DND-41 (cell line): Measurements from ENCODE around the gene ZNF672.

ENCODE experiments used
- ATAC-seq: fragments of 200-7000 bp; cut with Tn5 transposase; 3 replicates; pipeline ENCODE4 v1.9.1; 2021; ENCODE audit warnings: low read depth; ENCODE audit not compliant: insufficient read depth
- DNase-seq: peaks from one replicate; pipeline ENCODE4 v3.0.0-alpha.2; 2020
- H2AFZ ChIP-seq: 2 replicates; pipeline ENCODE4 v1.6.0; 2012; ENCODE audit warnings: low read depth, low read length
- H3K27ac ChIP-seq: 2 replicates; pipeline ENCODE4 v1.5.1; 2012; ENCODE audit warnings: low read length, inconsistent platforms
- H3K27me3 ChIP-seq: fragments of 200-600 bp; sonication (generic); 2 replicates; pipeline ENCODE4 v1.6.0; 2012; ENCODE audit warnings: low read length, mild to moderate bottlenecking, inconsistent platforms; ENCODE audit not compliant: insufficient read depth, poor library complexity
- H3K36me3 ChIP-seq: 2 replicates; pipeline ENCODE4 v1.5.1; 2012; ENCODE audit warnings: low read length, inconsistent platforms; ENCODE audit not compliant: insufficient read depth
- H3K4me1 ChIP-seq: 2 replicates; pipeline ENCODE4 v1.5.1; 2012; ENCODE audit warnings: mild to moderate bottlenecking, low read length; ENCODE audit not compliant: insufficient read depth
- H3K4me2 ChIP-seq: 2 replicates; pipeline ENCODE4 v1.6.0; 2012; ENCODE audit warnings: mild to moderate bottlenecking, moderate library complexity, low read length, inconsistent platforms; ENCODE audit not compliant: insufficient read depth
- H3K4me3 ChIP-seq, 2 experiments: fragments of 200-600 bp in 1 of 2; shearing (Covaris generic) in 1 of 2; 2 replicates each; pipeline ENCODE4 v1.5.1; 2012 to 2016; ENCODE audit warnings: inconsistent platforms in 2 of 2, low read length in 2 of 2, mild to moderate bottlenecking in 2 of 2, low read depth in 1 of 2, moderate library complexity in 1 of 2
- H3K79me2 ChIP-seq: 2 replicates; pipeline ENCODE4 v1.6.0; 2012; ENCODE audit warnings: low read length, inconsistent platforms; ENCODE audit not compliant: insufficient read depth
- H3K9ac ChIP-seq: 2 replicates; pipeline ENCODE4 v1.6.0; 2012; ENCODE audit warnings: low read depth, mild to moderate bottlenecking, inconsistent platforms, low read length, moderate library complexity
- H3K9me3 ChIP-seq: 2 replicates; pipeline ENCODE4 v1.5.1; 2012; ENCODE audit warnings: low read length, moderate library complexity, mild to moderate bottlenecking, inconsistent platforms; ENCODE audit not compliant: insufficient read depth, severe bottlenecking
- H4K20me1 ChIP-seq: 2 replicates; pipeline ENCODE4 v1.6.0; 2012; ENCODE audit warnings: low read length; ENCODE audit not compliant: insufficient read depth
- CTCF ChIP-seq: IDR thresholded peaks from 2 replicates; pipeline ENCODE4 v1.5.1; 2012; ENCODE audit warnings: borderline replicate concordance, low read length, moderate library complexity, mild to moderate bottlenecking; ENCODE audit not compliant: poor library complexity, severe bottlenecking; ENCODE audit errors: extremely low read depth
- EZH2 ChIP-seq: IDR thresholded peaks from 3 replicates; pipeline ENCODE4 v1.6.1; 2012; ENCODE audit warnings: borderline replicate concordance, low read depth, mild to moderate bottlenecking, moderate library complexity, low read length, inconsistent platforms; ENCODE audit not compliant: severe bottlenecking

The ZNF672 gene

GRCh38 chr1:248811514-248812490 lies 26.2 kb upstream of the ZNF672 start:
- Histone ChIP-seq H3K27me3 (no peaks in the 10 kb centered on the region), H3K79me2 (no peaks in the 10 kb centered on the region), H3K4me3 (no peak overlapping the region), H3K9ac (no peak overlapping the region), H3K4me2 (no peak overlapping the region), H2AFZ (no peak overlapping the region), H3K9me3 (no peaks in the 10 kb centered on the region), H3K27ac (no peak overlapping the region), H3K36me3 (peaks cover 61% of the 10 kb centered on the region), H4K20me1 (peaks cover 11% of the 10 kb centered on the region; the same call in 1 of the 2 replicates), H3K4me1 (no peaks in the 10 kb centered on the region)
- DNase-seq (no peak), ATAC-seq (no peak)
- TF ChIP-seq CTCF (peak; percentile 30), EZH2 (no peak)

- TF ChIP-seq CTCF (no peak), EZH2 (no peak)
- ATAC-seq (no peak), DNase-seq (no peak)
- H3K36me3 ChIP-seq = peaks cover 71% of the 10 kb centered on the region
- peaks cover 2% of the 10 kb centered on the region; the same call in 1 of the 2 replicates for H3K79me2 ChIP-seq
- H3K9me3 ChIP-seq = no peaks in the 10 kb centered on the region
- no peaks in the 10 kb centered on the region for H3K4me1 ChIP-seq
- H3K4me3 ChIP-seq = no peak overlapping the region
- H3K27ac ChIP-seq = no peak overlapping the region
- H4K20me1 ChIP-seq = peaks cover 12% of the 10 kb centered on the region; the same call in 1 of the 2 replicates
- no peaks in the 10 kb centered on the region for H3K27me3 ChIP-seq
- H3K4me2 ChIP-seq = no peak overlapping the region
- no peak overlapping the region for H2AFZ ChIP-seq
- H3K9ac ChIP-seq = no peak overlapping the region
These were observed 25.1 kb upstream of the ZNF672 start for GRCh38 chr1:248812736-248813425.

GRCh38 chr1:248813546-248813945 lies 24.5 kb upstream of the ZNF672 start:
- Histone ChIP-seq H2AFZ (no peak overlapping the region), H4K20me1 (peaks cover 15% of the 10 kb centered on the region; the same call in 1 of the 2 replicates), H3K79me2 (peaks cover 6% of the 10 kb centered on the region), H3K27me3 (no peaks in the 10 kb centered on the region), H3K9ac (no peak overlapping the region), H3K9me3 (no peaks in the 10 kb centered on the region), H3K36me3 (peaks cover 78% of the 10 kb centered on the region), H3K4me1 (no peaks in the 10 kb centered on the region), H3K27ac (no peak overlapping the region), H3K4me2 (no peak overlapping the region), H3K4me3 (no peak overlapping the region)
- TF ChIP-seq CTCF = no peak
- no peak for DNase-seq
- ATAC-seq = no peak
